Skeletal muscle tissue (tissue), 4 donors: ENCODE measurements around the gene LIMS1. TPM values are rescaled to one million over a fixed set of nuclear protein-coding genes. Genes with fewer than 3 reads are reported as not detected.
"Not testable (repeated sequence)": the region's sequence is repeated elsewhere in the genome, so short reads cannot be mapped to it uniquely, and the experiment has no call there.

ENCODE experiments used
- H3K27ac ChIP-seq: one replicate; pipeline ENCODE4 v1.7.0; 2013; ENCODE audit warnings: mild to moderate bottlenecking, low read depth, low read length, inconsistent platforms
- H3K27me3 ChIP-seq, 3 donors: one replicate each; pipeline ENCODE4 v1.7.0; 2013; ENCODE audit warnings: low read length in 3 of 3; ENCODE audit not compliant: control insufficient read depth in 3 of 3, insufficient read depth in 3 of 3
- H3K36me3 ChIP-seq, 3 donors: one replicate each; pipeline ENCODE4 v1.7.0; 2013; ENCODE audit warnings: low read length in 3 of 3; ENCODE audit not compliant: control insufficient read depth in 3 of 3, insufficient read depth in 3 of 3
- H3K4me1 ChIP-seq, 3 donors: one replicate each; pipeline ENCODE4 v1.7.0; 2013; ENCODE audit warnings: low read length in 3 of 3, mild to moderate bottlenecking in 3 of 3; ENCODE audit not compliant: control insufficient read depth in 3 of 3, insufficient read depth in 3 of 3
- H3K4me3 ChIP-seq, 3 donors: one replicate each; pipeline ENCODE4 v1.7.0; 2013; ENCODE audit warnings: low read length in 3 of 3
- H3K9ac ChIP-seq, 3 donors: one replicate each; pipeline ENCODE4 v1.7.0; 2013; ENCODE audit warnings: low read length in 3 of 3, mild to moderate bottlenecking in 3 of 3, moderate library complexity in 2 of 3, low read depth in 1 of 3
- H3K9me3 ChIP-seq, 3 donors: one replicate each; pipeline ENCODE4 v1.7.0; 2013; ENCODE audit warnings: low read length in 3 of 3; ENCODE audit not compliant: control insufficient read depth in 3 of 3
- total RNA-seq: library from RNA; depleted of rRNA; stranded (reverse); fragments of >200 nt; gene quantifications from one replicate; pipeline ENCODE4 v1.2.3, GENCODE V29; 2014
- donor health status: Osteomylitis.

The LIMS1 gene
- total RNA-seq, 1 donor from 2014 or later = 26.6 TPM

DNA sequence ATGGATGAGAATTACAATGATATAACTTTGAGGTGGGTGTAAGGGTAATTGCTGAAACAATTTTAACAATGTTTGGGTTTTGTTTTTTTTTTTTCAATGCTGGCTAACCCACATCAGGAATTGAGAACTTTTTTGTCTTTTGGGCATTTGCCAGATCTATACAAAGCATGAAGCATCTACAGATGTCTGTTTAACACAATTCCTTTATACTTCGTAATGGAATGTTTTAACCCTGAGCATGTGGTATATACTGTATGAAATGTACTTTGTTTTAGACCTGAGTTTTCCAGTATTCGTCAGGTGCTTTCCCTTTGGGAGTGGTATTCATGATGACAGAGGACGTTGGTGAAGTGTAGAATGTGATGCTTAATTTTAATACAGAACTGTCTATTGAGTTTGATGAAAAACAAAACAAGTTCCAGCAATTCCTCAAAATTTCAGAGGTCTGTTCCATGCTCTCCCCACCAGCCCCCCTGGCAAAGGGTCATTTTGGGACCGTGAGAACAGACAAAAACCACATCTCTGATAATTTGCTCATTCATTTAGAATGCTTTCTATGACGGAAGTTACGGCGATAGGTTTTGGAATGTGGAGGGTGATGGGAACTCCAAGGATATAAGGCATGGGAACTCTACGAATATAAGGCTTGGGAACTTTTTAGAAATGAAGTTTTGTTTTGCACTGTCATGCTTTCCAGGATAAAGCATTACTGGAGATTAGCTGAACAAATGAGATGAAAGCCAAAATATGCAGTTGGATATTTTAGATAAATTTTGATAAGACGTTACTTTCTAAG is 14.1 kb downstream of the LIMS1 start:
- Histone ChIP-seq H3K36me3 (no peaks in the 10 kb centered on the region), H3K9me3 (no peaks in the 10 kb centered on the region), H3K4me3 (no peak overlapping the region), H3K27me3 (no peaks in the 10 kb centered on the region), H3K4me1 (peaks cover 10 to 14% (median 11%) of the 10 kb centered on the region in 3 donors), H3K27ac (no peak overlapping the region), H3K9ac (no peak overlapping the region)

DNA sequence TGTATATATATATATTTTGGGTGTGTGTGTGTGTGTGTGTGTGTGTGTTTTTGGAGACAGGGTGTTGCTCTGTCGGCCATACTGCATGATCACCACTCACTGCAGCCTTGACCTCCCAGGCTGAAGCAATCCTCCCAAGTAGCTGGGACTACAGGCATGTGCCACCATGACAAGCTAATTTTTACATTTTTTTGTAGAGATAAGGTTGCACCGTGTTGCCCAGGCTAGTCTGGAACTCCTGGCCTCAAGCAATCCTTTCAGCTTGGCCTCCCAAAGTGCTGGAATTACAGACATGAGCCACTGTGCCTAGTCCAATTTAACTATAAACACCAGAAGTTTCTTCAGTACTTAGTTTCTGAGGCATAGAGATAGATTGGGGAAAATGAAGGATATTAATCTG is 18.3 kb downstream of the LIMS1 start:
- peak overlapping the region in 1 of 3 donors; percentile 6 for H3K4me3 ChIP-seq
- H3K36me3 ChIP-seq = no peaks in the 10 kb centered on the region
- H3K27ac ChIP-seq = peak overlapping the region; percentile 89
- peaks cover 34 to 39% (median 34%) of the 10 kb centered on the region in 3 donors for H3K4me1 ChIP-seq
- no peaks in the 10 kb centered on the region for H3K9me3 ChIP-seq
- no peaks in the 10 kb centered on the region for H3K27me3 ChIP-seq
- peak overlapping the region in 1 of 3 donors; percentile 1 for H3K9ac ChIP-seq

DNA sequence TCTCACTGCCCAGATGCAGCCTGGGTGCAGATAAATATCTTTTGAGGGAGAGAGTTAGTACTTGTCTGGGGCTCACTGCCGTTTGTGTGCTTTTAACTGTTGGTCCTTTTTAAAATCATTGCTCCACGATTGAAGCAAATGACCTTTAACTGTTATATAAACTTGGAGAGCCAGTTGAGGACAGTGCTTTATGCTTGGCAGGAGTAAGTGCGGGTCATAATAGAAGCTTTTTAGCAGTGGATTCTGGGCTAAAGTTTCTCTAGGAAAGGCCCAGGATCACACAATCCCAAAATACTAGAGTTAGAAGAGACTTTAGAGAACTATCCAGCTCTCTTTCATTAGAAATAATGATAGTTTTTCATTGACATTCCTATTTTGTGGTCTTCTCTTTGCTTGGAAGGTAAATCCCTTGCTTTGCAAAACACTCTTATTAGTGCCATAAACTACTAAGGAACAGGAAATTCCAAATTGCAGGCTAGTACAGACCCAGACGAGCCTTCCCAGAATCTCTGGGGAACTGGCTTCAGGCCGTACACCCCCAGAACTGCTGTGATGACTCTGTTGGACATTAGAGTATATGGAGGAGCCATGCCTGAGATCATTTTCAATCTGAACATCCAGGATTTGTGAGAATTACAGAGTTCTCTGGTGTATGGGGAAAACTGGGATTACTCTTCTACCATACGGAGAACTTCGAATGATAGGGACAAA is 19.1 kb downstream of the LIMS1 start:
- H3K4me1 ChIP-seq = peaks cover 34 to 39% (median 34%) of the 10 kb centered on the region in 3 donors
- H3K27ac ChIP-seq = peak overlapping the region; percentile 89

DNA sequence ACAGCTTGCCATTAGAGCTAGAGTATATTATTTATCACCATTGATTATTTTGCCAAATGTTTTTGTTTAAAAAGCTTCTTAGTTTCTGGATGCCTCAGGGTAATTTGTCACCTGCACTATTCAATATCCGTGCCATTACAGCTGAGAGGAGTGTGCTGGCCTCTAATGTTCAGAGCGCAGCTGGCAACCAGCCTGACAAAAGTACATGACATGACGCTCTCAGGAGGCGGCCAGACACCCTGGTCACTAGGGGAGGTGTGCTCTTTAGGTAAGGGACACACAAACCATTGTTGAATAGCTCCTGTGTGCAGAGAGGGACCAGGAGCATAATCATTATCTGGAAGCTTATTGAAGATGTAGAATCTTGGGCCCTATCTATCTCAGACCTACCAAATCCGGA is 20.3 kb downstream of the LIMS1 start:
- Histone ChIP-seq H3K9me3 (no peaks in the 10 kb centered on the region), H3K4me1 (peaks cover 34 to 45% (median 36%) of the 10 kb centered on the region in 3 donors), H3K9ac (no peak overlapping the region), H3K27ac (peak overlapping the region; percentile 89), H3K36me3 (no peaks in the 10 kb centered on the region), H3K27me3 (no peaks in the 10 kb centered on the region), H3K4me3 (no peak overlapping the region)

More for the DNA sequence above, 19.1 kb downstream of the LIMS1 start:
- Histone ChIP-seq H3K36me3 (no peaks in the 10 kb centered on the region), H3K4me3 (peak overlapping the region in 1 of 3 donors; percentile 56), H3K27me3 (no peaks in the 10 kb centered on the region), H3K9me3 (no peaks in the 10 kb centered on the region), H3K9ac (peak overlapping the region in 1 of 3 donors; percentile 66)

DNA sequence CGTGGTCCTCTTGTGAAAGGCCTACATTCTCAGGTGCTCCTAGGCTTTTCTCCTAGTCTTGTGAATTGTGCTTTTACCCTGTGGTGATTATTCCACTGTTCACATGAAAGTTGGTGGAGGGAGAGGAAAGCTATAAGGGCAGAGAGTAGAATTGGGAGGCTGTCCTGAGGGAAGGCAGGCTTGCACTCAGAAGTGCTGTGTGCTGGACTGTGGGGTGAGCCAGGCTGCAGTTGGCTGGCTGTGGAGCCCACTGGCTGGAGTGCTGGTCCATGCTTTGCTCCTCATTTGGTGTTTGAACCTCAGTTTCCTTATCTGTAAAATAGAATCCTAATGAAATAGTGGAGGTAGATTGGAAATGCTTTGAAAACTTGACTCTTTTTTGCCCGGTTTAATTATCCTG is 21.3 kb downstream of the LIMS1 start:
- no peaks in the 10 kb centered on the region for H3K9me3 ChIP-seq
- H3K4me3 ChIP-seq = no peak overlapping the region
- peak overlapping the region in 1 of 3 donors; percentile 20 for H3K9ac ChIP-seq
- peak overlapping the region; percentile 89 for H3K27ac ChIP-seq
- no peaks in the 10 kb centered on the region for H3K36me3 ChIP-seq
- no peaks in the 10 kb centered on the region for H3K27me3 ChIP-seq
- H3K4me1 ChIP-seq = peaks cover 38 to 53% (median 44%) of the 10 kb centered on the region in 3 donors

DNA sequence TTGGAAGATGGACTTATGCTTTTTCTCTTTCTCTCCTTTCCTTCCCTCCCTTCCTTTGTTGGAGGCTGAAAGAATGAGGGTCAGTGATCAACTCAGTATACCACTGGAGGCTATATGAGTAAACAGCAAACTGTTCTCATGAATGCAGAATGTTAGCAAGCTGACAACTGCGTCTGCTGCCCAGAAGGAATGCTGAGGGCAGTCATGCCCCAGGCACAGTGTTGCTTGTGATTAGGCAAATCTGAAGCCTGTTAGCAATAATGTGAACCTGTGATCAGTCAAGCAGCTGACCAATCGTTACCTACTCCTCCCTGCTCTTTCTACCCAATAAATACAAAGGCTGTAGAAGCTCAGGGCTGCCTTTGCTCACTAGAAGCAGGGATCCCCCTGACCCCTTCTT is 22.3 kb downstream of the LIMS1 start:
- Histone ChIP-seq H3K4me1 (peaks cover 45 to 61% (median 48%) of the 10 kb centered on the region in 3 donors), H3K9ac (peak overlapping the region in 1 of 3 donors; percentile 54), H3K27ac (peak overlapping the region; percentile 89)
- H3K27me3 ChIP-seq, H3K4me3 ChIP-seq, H3K36me3 ChIP-seq, H3K9me3 ChIP-seq: not testable (repeated sequence)

DNA sequence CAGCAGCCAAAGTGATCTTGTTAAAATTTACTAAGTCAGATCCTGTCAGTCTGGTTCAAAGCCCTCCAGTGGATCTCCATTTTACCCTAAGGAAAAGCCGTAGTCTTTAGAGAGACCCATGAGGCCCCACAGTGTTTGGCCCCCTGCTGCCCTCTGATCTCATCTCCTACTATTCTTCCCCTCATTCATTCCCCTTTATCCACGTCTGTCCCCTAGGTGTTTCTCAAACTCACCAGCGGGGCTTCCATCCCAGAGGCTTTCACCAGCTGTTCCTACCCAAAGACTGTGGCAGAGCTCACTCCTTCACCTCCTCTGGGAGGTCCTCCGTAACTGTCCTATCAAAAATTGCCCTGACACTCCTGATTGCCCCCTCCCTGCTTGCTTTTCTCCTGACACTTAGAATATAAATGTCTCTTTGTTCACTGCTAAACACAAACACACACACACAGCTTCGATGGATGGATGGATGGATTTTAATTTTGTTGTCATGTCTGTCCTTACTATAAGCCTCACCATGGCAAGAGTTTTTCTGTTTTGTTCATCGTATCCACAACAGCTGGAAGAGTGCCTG is 26.1 kb downstream of the LIMS1 start:
- Histone ChIP-seq H3K27ac (peak overlapping the region; percentile 65), H3K4me1 (peaks cover 27 to 40% (median 31%) of the 10 kb centered on the region in 3 donors), H3K27me3 (no peaks in the 10 kb centered on the region), H3K9ac (peak overlapping the region in 1 of 3 donors; percentile 19), H3K36me3 (no peaks in the 10 kb centered on the region), H3K9me3 (no peaks in the 10 kb centered on the region), H3K4me3 (no peak overlapping the region)

DNA sequence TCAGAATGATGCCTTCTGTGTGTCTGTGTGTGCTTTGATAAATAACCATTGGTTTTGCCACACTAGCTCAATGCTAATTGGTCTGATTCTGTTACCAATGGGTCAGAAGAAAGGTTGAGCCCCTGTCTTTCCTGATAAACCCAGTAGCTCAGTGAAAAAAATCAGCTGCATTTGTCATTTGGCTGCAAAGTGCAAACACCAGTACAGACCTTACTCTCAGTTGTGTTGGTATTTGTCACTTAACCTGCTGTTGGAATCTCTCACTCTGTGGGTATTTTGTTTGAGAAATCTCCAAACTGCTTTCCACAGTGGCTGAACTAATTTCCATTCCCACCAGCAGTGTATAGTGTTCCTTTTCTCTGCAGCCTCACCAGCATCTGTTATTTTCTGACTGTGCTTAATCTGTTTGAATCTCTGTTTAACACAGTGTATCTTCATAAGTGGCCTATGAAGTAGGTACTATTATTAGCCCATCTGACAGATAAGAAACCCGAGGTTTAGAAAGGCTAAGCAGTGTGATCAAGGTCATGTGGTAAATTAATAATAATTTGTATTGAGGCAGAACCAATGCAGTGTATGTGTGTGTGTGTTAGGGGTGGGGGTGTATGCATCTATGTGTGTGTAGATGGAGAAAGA is 26.7 kb downstream of the LIMS1 start:
- H3K36me3 ChIP-seq = no peaks in the 10 kb centered on the region
- H3K4me1 ChIP-seq = peaks cover 26 to 42% (median 32%) of the 10 kb centered on the region in 3 donors
- H3K9ac ChIP-seq = no peak overlapping the region
- no peaks in the 10 kb centered on the region for H3K27me3 ChIP-seq
- no peak overlapping the region for H3K4me3 ChIP-seq
- H3K9me3 ChIP-seq = no peaks in the 10 kb centered on the region
- H3K27ac ChIP-seq = peak overlapping the region; percentile 65

DNA sequence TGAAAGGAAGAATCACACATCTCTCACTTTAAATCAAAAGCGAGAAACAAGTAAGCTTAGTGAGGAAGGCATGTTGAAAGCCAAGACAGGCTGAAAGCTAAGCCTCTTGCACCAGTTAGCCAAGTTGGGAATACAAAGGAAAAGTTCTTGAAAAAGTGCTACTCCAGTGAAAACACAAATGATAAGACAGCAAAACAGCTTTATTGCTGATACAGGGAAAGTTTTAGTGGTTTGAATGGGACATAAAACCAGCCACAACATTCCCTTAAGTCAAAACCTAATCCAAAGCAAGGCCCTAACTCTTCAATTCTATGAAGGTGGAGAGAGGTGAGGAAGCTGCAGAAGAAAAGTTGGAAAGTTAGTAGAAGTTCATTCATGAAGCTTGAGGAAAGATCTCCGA is 28.0 kb downstream of the LIMS1 start:
- Histone ChIP-seq H3K4me1 (peaks cover 27 to 40% (median 29%) of the 10 kb centered on the region in 3 donors), H3K4me3 (no peak overlapping the region), H3K9me3 (no peaks in the 10 kb centered on the region), H3K27me3 (no peaks in the 10 kb centered on the region), H3K36me3 (no peaks in the 10 kb centered on the region), H3K9ac (no peak overlapping the region), H3K27ac (peak overlapping the region; percentile 65)
